TTC549 (cell line): ENCODE measurements around the gene SLIT1.
"Not testable (repeated sequence)": the region's sequence is repeated elsewhere in the genome, so short reads cannot be mapped to it uniquely, and the experiment has no call there.

Experiments
- FAIRE-seq: peaks from 2 replicates; lab custom pipeline; 2012; peaks lifted over from hg19 to GRCh38; lab: Jason Lieb, UNC

Gene SLIT1

DNA sequence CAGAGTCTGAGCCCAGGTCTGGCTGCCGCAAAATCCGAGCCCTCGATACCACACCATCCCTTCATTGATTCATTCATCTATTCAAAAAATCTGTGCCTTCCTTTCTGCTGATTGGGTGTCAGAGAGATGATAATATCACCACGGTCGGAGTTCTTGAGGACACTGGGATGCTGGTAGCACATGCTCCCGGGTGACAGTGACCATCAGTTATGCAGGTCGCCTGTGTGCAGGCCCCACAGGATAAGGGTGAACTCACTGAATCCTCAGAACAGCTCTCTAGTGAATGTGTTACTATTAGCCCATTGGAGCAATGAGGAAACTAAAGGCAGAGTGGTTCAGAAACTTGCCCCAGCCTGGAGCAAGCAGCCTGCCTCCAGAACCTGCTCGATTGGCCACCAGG lies 145.1 kb downstream of the SLIT1 start:
- no peak for FAIRE-seq

DNA sequence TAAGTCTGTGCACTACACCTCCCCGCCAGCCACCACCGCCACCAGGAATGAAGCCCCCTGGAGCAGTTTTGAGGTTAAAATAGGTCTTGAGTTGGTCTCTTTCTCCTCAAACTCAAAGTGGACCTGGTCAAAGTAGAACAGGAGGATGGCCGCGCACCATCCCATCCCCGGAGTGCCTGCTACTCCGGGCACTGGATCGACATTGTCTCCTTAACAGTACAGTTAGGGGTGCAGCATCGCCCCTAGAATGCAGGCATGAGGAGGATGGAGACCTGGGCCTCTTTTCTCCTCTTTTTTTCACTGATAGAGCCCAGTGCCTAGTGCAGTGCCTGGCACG lies 145.5 kb downstream of the SLIT1 start:
- FAIRE-seq: no peak

DNA sequence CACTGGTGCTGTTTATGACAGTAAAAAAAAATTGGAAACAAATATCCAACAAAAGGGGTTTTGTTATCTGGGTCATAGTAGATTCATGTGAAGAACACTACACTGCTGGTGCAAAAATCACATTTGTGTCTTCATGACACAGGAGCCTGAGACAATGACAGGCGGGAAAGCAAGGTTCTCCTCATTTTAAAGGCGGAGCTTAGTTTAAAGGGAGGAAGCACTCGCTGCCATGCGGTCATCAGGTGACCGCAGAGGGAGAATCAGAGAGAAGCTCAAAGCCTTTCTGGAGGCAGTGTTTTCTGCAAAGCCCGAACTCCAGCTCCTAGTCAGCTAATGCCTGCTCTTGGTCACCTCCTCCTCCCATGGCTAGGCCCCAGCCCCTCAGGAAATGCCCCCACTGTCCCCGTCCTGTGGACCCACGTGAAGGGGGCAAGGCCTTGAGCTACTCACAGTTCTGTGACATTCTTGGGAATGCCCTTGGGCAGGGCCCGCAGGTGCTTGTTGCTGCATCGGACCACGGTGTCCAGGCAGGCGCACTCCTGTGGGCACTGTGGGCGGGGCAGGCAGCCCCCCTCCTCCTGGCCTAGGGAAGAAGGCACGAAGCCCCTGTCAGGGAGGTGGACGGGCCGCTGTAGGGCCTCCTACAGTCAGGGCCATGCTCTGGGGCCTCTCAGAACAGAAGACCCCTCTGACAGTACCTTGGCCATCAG lies 146.1 kb downstream of the SLIT1 start:
- no peak for FAIRE-seq

DNA sequence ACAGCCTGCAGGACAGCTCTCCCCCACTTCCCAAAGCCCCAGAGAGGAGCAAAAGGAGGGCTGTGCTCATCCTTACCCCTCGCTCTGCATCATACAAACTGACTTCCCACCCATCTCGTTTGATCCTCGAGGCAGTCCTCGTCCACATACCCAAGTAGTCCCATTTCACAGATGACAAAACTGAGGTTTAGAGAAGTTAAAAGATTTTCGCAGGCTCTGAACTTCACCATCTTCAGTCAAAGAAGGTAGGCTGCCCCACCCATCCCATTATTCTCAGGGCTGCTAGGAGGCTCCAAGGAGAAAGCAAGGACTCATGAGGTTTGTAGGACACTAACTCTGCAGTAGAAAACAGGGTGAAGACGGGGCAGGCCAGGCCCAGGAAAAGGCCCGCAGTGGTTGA lies 147.1 kb downstream of the SLIT1 start:
- no peak for FAIRE-seq

DNA sequence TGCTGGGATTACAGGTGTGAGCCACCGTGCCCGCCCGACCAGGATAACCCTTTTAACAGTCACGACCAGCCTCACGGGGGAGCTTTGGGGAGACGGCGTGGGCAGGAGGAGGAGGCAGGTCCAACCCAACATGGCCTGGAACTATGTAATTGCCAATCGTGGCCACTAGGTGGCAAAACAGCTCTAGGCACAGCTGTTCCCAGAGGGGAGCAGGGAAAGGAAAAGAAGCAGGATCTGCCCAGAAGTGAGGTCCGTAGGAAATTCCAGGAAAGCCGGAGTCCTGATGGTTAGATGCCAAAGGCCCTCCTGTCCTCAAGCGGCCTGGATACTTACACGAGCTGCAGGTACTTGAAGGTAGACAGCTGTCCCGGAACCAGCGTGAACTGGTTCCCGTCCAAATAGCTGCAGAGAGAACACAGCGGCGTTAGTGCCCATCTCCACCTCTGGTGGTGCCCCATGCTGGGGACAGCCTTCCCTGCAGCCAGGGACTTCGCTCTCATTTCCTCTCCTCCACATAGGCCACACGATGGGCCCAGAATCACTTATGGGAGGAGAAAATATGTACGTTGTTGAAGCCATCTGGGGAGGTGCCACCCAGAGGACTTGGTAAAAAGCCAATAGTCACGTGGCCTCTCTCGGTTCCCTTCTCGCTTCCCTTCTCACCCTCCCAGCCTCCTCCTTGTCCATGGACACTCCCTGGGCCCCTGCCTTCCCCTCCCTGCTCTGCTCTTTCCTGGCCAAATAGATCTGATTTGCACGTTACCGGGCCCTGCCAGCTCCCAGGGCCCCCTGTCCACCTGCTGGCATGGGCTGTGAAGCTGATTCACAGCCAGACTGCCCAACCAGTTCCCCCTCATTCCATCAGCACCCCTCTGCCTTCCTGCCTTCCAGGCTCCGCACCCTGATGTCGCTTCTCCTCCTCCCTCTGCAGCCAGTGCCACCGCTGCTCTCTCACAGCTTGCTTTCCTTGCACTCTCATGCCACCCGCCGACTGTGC lies 148.1 kb downstream of the SLIT1 start:
- FAIRE-seq: no peak

DNA sequence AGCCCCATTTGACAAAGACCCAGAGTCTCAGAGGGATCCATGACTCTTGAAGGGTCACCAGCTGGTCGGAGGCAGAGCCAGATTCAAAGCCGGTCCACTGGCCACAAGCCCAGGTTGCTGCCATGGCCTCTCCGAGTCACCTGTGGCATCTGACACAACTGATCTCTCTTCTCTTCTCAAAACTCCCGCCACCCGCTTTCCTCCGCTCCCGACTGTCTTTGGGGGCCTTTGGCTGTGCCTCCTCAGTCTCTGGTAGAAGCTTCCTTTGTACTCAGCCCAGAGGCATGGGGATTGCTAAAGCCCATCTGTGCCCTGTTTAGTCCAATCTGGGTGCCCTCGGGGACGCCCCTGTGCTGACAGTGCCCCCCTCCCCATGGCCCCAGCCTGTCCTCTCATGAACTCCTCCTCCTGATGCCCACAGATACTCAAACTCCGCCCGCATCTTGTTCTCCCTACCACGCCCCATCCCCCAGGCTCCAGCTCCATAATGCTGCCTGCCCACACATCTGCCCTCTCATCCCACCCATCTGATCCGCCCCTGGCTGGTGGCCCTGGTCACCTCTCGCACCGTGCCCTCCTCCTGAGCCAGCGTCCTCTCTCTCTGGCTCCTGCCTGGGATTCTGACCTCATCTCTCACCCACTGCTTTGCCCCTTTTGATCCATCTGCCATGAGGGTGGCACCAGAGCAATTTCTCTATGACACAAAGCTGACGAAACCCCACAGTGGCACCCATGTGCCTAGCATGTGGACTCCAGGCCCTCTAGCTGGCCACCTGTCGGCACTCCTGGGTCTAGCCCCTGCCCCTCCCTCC lies 150.6 kb downstream of the SLIT1 start:
- no peak for FAIRE-seq

DNA sequence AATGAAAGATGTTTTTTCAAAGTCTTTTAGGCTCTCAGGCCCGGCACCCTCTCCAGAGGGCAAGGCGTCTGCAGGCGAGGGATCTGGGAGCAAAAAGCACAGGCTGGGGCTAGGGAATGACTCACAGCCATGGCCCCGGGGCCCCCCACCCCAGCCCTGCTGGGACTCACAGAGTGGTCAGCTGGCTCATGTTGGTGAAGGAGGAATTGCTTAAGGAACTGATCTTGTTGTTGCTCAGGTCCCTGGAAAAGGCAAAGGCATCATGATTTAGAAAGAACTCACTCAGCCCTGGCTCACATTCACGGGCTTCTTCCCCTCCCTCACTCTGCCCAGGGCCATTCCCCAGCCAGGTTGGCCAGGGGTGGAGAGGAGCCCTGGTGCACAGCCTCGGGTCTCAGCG lies 151.5 kb downstream of the SLIT1 start:
- FAIRE-seq: no peak

DNA sequence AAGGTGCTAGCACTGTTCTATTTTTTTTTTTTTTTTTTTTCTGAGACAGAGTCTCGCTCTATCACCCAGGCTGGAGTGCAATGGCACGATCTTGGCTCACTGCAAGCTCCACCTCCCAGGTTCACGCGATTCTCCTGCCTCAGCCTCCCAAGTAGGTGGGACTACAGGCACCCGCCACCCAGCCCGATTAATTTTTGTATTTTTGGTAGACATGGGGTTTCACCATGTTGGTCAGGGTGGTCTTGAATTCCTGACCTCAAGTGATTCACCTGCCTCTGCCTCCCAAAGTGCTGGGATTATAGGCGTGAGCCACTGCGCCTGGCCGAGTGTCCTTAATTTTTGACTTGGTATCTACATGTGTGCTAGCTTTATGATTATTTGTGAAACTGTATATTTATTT lies 151.9 kb downstream of the SLIT1 start:
- not testable (repeated sequence) for FAIRE-seq

DNA sequence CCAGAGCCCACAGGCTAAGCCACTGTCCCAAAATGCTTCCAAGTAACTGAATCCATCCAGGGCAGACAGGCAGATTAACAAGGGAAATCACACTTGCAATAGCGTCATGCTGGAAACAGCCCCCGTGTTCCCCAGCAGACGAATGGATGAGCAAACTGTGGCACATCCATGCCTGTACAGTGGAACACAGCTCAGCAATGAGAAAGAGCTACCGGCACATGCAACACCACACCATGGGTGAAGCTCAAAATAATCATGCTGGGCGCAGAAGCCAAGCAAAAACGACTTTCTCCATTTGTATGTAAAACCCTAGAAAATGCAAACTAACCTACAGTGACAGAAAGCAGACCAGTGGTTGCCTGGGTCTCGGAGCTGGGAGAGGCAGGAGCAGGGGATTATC lies 153.1 kb downstream of the SLIT1 start:
- no peak for FAIRE-seq

DNA sequence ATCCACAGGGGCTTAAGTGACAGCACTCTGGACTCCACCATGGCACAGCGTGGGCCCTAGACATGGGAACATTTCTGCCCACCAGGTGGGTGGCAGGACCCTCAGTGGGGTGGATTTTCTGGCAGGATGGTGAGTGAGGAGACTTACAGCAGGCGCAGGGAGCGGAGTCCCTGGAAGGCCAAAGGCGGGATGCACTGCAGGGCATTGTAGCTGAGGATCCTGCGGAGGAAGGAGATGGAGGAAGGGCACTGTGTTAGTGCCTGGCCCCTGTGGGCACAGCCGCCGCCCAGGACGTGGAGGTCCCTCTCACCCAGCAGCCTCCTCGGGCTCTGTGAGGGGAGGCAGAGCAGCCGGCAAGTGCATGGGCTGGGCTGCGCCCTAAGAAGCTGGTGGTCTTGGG lies 154.3 kb downstream of the SLIT1 start:
- FAIRE-seq: no peak

DNA sequence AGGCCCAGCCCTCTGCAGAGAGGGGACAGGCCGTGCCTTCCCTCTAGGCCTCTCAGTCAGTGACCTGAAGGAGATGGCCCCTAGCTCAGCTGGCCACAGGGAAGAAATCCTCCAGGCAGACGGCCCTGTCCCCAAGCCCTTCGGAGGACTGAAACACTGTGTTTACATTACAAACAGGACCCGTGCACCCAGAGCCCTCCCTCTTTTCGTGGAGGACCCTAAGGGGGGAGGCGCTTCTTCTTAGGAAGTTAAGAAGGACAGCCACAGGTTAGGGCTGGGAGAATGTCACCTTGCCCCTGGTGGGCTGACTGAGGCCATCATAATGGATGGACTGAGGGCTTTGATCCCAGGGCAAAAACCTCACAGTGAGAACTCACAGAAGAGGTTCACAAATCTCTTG lies 154.9 kb downstream of the SLIT1 start:
- no peak for FAIRE-seq

DNA sequence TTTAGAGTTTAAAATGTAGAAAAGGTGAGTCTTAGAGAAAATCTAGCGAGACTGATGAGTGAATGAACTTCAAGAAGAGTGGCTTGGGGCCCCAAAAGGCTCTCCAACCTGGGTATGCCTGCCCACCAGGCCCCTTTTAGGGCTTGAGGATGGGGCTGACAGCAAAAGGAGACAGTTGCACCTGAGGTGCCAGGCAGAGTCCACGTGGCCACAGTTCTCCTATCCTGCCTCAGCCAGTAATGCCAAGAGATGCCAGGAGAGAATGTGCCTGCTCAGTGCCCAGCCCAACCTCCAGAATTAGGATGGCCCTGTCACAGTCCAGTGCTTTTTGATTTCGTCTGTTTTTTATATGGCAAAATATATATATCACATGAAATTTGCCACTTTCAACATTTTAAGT lies 156.5 kb downstream of the SLIT1 start:
- FAIRE-seq: no peak

DNA sequence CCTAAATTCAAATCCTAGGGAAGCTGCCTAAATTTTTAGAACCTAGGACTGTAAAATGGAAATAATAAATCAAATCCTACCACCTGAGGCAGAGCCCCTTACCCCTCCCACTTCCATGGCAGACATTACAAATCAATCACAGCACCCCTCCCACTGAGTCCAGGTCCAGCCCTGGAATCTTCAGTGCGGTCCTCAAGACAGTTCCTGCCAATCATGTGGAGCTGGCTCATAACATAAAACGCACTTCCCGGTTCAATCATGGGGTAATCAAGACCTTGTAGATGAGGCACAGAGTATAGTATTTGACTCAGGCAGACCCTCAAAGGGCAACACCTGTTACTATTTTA lies 157.0 kb downstream of the SLIT1 start:
- no peak for FAIRE-seq

DNA sequence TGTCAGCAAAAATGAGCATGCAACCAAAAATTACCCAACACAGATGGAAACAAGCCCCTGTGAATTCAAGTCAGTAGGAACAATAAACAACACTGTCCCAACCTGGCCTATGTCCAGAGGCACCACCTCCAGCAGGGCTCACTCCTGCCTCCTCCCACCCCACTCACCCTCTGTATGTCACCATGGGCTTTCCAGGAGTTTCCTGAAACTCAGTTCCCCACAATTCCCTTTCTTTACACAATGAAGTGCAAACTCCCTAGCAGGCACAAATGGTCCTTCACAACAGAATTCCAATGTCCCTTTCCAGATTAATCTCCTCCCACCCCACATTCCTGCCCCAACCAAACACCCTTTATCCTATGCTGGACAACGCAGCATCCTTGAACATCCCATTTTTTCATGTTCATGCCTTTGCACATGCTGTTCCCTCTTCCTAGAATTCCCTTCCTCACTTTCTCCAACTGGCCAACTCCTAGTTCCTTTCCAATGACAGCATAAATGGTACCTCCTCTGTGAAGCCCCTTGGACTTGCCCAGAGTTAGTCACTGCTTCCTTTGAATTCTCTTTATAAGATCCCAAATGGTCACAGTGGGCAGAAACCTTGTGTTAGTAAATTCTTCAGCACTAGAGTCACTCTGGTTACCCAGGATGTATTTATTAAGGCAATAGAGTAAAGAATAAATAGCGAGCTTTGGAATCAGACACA lies 157.5 kb downstream of the SLIT1 start:
- FAIRE-seq: no peak

DNA sequence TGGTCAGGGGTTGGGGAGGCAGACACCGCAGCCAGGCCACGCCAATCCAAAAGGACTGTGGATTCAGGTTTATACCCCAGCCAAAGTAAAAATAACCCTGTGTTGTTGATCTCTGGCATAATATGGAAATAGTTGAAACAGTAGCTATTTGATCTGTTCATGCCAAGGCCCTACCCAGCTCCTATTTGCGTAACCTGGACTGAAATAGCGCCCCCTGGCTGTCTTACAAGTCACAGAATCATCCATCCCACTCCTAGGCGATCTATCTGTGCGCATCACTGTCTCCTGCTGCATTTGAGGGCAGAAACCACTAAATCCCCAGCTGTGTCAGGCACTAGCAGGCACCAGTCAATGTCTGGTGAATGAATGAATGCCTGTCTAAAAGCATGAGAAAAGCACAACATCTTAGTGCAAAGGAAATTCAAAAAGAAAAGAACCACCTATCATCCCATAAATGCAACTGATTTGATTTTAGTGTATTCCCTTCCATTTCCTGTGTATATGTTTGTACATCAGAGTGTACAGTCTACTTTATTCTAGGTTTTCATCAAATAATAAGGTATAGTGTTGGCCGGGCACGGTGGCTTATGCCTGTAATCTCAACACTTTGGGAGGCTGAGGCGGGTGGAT lies 160.0 kb downstream of the SLIT1 start:
- no peak for FAIRE-seq

DNA sequence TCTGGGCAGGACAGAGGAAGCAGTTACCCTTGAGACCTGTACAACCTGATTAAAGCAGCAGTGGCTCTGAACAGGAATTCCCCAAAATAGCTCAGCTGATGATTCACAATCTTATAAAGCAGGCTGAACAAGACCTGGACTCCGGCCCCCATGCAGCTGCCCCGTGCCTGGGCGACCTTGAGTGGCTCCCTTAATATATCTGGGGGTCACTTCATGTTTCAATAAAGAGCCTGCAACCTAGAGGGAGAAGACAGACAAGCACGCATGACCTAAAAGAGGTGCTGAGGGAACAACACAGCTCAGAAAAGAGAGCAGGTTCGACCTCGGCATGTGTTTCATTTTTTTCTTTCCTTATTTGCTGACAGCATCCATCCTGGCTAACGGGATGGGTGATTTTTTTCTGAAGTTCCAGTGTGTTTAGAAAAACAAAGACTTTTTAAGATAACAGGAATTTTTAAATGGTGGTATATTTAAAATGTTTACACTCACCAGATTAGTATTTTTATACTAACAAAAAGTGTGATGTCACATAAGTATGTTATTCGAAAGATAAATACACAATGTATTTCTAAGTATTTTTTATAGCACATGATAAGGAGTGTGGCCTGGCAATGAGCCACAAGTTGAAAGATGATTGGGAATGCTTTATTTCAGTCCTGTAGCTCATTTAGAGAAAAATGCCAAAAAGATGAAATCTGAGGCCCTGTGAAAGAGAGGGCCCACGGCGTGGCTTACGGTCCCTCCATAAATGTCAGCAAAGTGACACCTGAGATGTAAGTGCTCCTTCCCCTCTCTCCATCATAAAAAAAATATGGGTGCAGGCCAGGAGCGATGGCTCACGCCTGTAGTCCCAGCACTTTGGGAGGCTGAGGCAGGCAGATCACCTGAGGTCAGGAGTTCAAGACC lies 161.3 kb downstream of the SLIT1 start:
- FAIRE-seq: no peak

DNA sequence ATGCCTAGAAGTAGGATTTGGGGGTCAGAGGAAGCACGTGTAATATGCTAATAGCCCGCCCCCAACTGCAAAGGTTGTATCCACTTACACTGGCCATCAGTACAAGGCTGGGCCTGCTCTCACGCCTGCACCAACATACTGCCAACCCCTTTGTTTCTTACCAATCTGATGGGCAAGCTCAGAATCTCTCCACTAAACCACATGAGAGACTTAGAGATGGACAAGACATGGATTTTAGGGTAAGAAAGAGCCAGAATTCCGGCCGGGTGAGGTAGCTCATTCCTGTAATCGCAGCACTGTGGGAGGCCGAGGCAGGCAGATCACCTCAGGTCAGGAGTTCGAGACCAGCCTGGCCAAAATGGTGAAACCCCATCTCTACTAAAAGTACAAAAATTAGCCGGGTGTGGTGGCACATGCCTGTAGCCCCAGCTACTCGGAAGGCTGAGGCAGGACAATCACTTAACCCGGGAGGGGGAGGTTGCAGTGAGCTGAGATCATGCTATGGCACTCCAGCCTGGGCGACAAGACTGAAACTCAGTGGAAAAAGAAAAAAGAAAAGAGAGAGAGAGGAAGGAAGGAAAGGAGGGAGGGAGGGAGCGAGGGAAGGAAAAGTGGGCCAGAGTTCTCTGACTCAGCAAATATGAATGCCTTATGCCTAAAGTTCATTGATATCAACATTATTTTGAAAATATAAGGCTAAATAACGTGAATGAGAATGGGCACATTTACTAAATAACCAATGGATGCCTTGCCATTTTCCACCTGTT lies 162.2 kb downstream of the SLIT1 start:
- no peak for FAIRE-seq

DNA sequence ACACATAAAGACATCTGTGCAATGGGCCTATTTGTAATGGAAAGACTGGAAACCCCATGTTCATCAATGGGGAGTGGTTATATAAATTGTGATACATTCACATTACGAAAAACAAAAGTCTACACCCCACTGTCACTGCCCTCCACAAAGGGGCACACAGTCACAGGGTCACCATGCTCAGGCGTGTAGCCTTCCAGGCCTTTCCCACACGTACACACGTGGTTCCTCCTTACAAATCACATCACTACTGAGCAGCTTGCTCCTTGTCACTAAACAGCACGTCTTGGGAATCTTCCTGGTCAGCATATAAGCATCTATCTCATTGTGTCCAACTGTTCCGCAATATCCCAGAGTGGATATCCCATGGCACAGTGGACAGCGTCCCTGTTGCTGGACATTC lies 163.1 kb downstream of the SLIT1 start:
- no peak for FAIRE-seq

DNA sequence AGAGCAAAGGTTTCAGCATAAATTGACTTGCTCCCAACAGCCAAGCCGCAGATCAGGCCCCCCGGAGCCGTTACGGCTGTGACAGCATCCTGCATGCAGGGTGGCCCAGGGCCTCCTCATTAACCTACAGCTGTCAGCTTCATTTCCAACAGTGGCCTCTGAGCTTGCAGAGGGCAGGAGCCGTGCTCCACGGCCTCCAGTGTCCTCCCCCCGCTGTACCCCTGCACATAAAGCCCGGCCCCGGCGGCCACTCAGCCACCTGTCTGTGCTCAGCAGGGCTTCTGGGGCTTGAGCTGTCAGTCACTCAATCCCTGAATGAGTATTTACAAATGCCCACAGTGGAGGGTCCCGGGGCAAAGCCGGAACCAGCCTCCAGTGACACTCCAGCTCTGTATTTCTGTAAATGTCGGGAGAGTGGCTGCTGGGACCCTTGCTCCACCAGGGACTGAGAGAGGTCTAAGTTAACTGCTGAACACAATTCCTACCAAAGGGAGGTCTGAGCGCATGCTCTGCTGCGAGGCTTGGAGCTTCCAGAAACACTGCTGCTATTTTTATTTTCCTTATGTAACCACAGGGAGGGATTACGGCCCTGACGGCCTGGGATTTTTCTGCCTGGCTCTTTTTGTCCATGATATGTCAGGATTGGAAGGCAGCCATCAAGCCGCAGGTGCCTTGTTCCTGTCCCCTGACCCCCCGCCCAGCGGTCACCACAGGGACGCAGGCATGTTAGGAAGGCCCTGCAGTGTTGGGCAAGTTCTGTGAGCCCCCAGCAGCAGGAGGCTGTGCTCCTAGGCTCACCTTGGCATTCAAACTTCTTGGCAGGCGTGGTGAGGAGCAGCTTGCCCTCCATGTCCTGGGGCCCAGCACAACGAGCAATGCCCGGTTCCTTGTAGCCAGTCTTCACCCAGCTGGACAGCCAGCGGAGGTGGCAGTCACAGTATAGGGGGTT lies 165.0 kb downstream of the SLIT1 start:
- no peak for FAIRE-seq
